ENCODE results near the gene SH3RF3.

The SH3RF3 gene

DNA sequence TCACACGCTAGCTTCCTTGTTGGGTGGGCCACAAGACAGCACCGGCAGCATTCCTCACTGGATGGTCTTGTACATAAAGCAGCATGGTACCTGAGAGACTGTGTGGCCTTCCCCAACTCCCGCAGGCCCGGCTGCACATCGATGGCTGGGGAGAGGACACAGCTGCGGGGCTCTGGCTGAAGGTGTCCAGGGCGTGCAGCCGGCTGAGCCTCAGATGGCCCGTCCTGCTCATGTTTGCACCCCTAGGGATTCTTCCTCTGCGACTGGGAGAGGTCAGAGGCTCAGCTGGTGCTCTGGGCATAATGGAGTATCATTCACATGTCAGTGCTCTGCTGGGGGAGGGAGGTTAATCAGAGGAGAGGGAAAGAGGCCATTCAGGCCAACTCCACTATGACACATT is 276.9 kb downstream of the SH3RF3 start:
- FAIRE-seq (no peak), DNase-seq (ENCODE audit: insufficient read length, low spot score) (no peak)
- TF ChIP-seq SPI1 (IDR thresholded peaks at IDR 0.05; ENCODE audit: low read depth, low read length) (no peak), TAF1 (IDR thresholded peaks at IDR 0.05; ENCODE audit: low read depth, low read length) (no peak), PAX5 (IDR thresholded peaks at IDR 0.05; ENCODE audit: insufficient read depth, low read length, severe bottlenecking) (no peak), POU2F2 (IDR thresholded peaks at IDR 0.05; ENCODE audit: low read depth, low read length) (no peak), POLR2A (IDR thresholded peaks at IDR 0.05; ENCODE audit: low read depth, low read length) (no peak), POLR2AphosphoS5 (IDR thresholded peaks at IDR 0.05; ENCODE audit: low read depth, low read length) (no peak)

DNA sequence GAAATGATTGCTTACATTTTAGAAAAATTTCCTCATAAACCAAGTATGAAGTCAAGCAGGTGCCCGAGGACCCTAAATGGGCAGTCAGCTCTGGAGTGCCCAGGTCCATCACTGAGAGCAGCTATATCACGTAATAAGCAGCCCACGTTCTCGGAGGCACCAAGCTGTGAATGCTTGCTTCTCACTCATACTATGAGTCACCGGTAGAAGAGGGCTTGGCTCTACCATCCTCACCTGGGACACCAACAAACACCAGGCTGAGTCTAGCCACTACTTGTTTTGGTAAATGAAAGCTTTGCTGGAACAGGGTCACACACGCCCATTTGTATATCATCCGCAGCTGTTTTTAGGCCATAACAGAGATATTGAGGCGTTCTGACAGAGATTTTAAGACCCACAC is 277.3 kb downstream of the SH3RF3 start:
- FAIRE-seq = no peak
- DNase-seq (ENCODE audit: insufficient read length, low spot score) = no peak

DNA sequence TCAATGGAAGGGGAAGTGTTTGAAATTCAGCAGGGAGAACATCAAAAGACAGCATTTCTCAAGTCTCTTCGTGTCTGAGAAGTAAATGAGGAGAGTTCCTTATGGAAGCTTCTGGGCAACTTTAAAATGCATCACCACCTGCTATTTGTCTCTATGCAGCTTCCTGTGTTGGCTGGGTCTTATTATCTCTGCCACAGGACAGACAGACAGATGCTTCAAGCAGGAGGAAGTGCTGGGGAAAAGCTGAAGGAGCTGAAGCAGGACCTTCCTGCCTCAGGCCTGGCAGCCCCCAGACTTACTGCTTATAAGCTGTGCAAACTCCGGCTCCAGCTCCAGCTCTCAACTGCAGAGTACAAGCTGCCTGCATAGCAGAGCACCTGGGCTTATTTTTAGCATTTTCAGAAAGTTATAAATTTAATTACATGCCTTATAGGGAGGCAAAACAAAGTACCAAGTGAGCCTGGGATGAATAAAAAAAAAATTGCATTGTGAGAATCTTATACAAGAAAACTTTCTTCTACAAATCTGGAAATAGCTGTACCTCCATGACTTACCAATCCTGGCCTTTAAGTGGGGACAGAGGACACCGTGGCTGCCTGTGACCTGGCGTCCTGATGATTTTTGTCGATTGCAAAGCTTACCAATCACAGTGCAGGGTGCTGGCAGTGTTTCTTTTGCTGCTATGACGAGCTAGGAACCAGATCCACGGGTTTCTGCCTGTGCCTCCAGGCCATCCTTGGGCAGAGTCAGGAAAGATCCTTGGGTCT is 278.5 kb downstream of the SH3RF3 start:
- no peak for FAIRE-seq
- no peak for DNase-seq (ENCODE audit: insufficient read length, low spot score)
- no peak for TF ChIP-seq TAF1 (IDR thresholded peaks at IDR 0.05; ENCODE audit: low read depth, low read length)
- no peak for TF ChIP-seq POLR2A (IDR thresholded peaks at IDR 0.05; ENCODE audit: low read depth, low read length)

More for the DNA sequence above, 277.3 kb downstream of the SH3RF3 start:
- TF ChIP-seq PAX5 (IDR thresholded peaks at IDR 0.05; ENCODE audit: insufficient read depth, low read length, severe bottlenecking) (no peak), POLR2AphosphoS5 (IDR thresholded peaks at IDR 0.05; ENCODE audit: low read depth, low read length) (no peak), SPI1 (IDR thresholded peaks at IDR 0.05; ENCODE audit: low read depth, low read length) (no peak), POU2F2 (IDR thresholded peaks at IDR 0.05; ENCODE audit: low read depth, low read length) (no peak), TAF1 (IDR thresholded peaks at IDR 0.05; ENCODE audit: low read depth, low read length) (no peak), POLR2A (IDR thresholded peaks at IDR 0.05; ENCODE audit: low read depth, low read length) (no peak)

DNA sequence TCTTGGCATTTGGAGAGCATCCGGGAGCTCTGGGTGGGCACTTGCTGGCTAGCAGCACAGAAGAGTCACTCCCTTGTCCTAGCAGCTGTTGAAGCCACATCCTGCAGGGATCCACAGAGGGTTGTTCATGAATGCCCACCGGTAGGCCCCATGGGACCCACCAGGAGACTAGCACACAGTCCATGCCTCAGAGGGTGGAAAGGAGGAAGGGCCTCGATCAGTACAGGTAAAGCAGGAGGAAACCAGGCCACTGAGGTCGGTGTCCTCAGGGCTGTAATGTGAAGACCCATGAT is 279.0 kb downstream of the SH3RF3 start:
- FAIRE-seq = no peak
- TF ChIP-seq POU2F2 (IDR thresholded peaks at IDR 0.05; ENCODE audit: low read depth, low read length) (no peak), SPI1 (IDR thresholded peaks at IDR 0.05; ENCODE audit: low read depth, low read length) (no peak), PAX5 (IDR thresholded peaks at IDR 0.05; ENCODE audit: insufficient read depth, low read length, severe bottlenecking) (no peak), POLR2A (IDR thresholded peaks at IDR 0.05; ENCODE audit: low read depth, low read length) (no peak), TAF1 (IDR thresholded peaks at IDR 0.05; ENCODE audit: low read depth, low read length) (no peak)

DNA sequence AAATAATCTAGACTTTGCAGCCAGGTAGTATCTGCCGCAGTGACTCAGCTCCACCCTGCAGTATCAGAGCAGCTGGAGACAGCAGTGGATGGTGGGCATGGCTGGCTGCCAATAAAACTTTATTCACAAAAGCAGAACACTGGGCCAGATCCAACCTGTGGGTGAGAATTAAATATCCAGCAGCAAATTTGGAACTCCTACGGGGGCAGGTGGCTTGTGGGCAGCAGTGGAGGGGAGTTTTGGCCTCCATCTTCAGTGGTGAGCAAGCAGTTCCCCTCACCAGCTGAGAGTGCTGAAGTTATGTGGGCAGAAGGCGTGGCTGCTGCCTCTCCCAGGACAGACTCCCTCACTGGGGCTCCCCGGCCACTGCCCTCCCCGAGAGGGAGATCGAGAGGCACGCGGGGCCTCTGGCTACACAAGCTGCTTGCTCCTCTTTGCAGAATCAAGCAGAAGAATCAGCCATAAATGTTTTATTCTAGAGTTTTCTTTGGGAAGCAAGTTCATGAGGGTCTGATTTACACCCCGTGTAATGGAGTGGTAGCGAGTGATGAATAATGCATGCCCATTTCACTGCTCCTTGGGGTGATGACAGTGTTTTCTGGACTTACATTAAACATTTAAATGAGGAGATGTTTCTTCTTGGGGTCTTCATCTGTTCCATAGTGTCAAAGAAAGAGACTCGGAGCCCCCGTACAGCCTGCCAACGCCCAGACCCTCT is 280.5 kb downstream of the SH3RF3 start:
- no peak for FAIRE-seq
- DNase-seq (ENCODE audit: insufficient read length, low spot score) = no peak
- TF ChIP-seq POU2F2 (IDR thresholded peaks at IDR 0.05; ENCODE audit: low read depth, low read length) (no peak), SPI1 (IDR thresholded peaks at IDR 0.05; ENCODE audit: low read depth, low read length) (no peak), POLR2A (IDR thresholded peaks at IDR 0.05; ENCODE audit: low read depth, low read length) (no peak), POLR2AphosphoS5 (IDR thresholded peaks at IDR 0.05; ENCODE audit: low read depth, low read length) (no peak), PAX5 (IDR thresholded peaks at IDR 0.05; ENCODE audit: insufficient read depth, low read length, severe bottlenecking) (no peak), TAF1 (IDR thresholded peaks at IDR 0.05; ENCODE audit: low read depth, low read length) (no peak)

More for the DNA sequence above, 279.0 kb downstream of the SH3RF3 start:
- DNase-seq (ENCODE audit: insufficient read length, low spot score) = no peak

DNA sequence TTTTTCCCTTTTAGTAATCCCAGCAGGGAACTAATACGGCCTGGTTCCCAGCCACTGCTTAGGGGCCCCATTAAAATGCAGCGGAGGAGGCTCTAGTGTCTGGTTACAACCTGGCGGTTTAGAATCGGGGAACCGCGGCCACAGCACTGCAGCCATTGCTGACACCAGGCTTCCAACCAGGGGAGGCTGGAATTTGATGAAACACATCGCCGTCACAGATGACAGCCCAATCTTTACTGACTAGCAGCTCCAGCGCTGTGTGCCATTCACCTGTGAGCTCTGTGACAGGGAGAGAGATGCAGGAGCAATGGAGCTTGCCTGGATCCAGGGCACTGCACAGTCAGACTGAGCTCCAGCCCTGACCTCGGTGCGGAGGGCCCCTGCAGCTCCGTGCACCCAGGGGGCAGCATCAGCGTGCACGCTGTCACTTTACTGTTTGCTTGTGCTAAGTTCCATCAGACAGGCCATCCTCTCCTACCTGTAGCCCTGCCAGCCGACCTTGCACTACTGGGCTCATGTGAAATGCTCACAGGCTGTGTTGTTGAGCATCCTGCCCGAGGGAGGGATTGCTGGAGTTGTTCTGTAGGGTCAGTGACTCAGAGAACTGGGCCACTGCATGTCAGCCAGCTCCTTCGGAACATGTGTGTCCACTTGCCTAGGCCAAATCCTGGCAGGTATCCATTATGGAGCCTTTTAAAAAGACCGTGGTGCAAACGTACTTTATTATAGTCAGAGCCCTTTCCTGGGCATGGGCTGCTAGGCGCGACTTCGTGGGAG is 281.2 kb downstream of the SH3RF3 start:
- FAIRE-seq = no peak
- TF ChIP-seq TAF1 (IDR thresholded peaks at IDR 0.05; ENCODE audit: low read depth, low read length) (no peak), POLR2AphosphoS5 (IDR thresholded peaks at IDR 0.05; ENCODE audit: low read depth, low read length) (no peak), POU2F2 (IDR thresholded peaks at IDR 0.05; ENCODE audit: low read depth, low read length) (no peak)
- DNase-seq (ENCODE audit: insufficient read length, low spot score) = no peak

DNA sequence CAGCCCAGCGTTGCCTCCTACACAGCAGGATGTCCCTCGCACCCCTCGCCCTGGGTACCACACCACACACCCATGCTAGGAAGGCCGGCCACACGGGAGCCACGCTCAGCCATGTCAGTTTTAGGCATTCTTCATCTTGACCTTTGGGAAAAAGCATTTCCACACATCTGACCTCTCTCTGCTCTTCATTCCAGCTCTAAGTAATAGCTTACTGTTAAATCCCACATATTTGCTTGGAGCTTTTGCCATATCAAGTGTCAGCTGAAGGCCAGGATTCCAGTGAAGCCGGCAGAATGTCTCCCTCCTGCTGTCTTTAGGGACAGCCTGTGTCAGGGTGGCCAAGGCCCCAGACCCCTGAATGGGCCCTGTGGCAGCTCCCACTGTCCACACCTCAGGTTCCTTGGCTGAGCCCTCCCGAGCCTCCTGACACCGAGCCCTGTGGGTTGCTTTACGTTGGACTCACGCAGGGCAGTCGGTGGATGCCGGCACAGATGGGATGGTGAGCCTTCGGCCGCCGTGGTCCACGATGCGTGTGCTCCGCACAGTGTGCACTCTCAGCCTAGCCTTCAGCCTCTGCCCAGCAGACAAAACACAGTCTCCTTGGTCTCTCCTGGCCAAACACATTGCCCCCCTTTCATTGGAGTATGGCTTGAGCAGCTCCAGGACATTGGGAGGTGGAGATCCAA is 282.8 kb downstream of the SH3RF3 start:
- FAIRE-seq = no peak
- DNase-seq (ENCODE audit: insufficient read length, low spot score) = no peak
- TF ChIP-seq POLR2A (IDR thresholded peaks at IDR 0.05; ENCODE audit: low read depth, low read length) = no peak
- no peak for TF ChIP-seq TAF1 (IDR thresholded peaks at IDR 0.05; ENCODE audit: low read depth, low read length)
- TF ChIP-seq POU2F2 (IDR thresholded peaks at IDR 0.05; ENCODE audit: low read depth, low read length) = no peak
- TF ChIP-seq POLR2AphosphoS5 (IDR thresholded peaks at IDR 0.05; ENCODE audit: low read depth, low read length) = no peak
- TF ChIP-seq SPI1 (IDR thresholded peaks at IDR 0.05; ENCODE audit: low read depth, low read length) = no peak
- TF ChIP-seq PAX5 (IDR thresholded peaks at IDR 0.05; ENCODE audit: insufficient read depth, low read length, severe bottlenecking) = no peak

DNA sequence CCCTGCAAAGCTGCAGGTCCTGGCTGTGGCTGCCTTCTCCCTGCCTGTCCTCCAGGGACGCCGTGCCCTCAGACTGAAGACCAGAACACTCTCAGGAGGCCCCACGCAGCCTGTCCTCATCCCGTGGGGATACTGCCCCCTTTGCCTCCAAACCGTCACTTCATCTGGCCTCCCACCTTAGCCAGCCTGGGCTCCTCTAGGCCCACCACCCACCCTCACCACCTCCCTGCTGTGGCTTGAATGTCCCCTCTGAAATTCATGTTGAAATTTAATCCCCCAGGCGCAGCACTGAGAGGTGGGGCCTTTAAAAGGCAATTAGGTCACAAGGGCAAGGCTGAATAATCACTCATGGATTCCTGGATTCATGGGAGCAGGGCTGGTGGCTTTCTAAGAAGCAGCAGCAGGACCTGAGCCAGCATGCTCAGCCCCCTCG is 286.6 kb downstream of the SH3RF3 start:
- DNase-seq (ENCODE audit: insufficient read length, low spot score) (no peak), FAIRE-seq (no peak)
- no peak for TF ChIP-seq TAF1 (IDR thresholded peaks at IDR 0.05; ENCODE audit: low read depth, low read length)
- TF ChIP-seq SPI1 (IDR thresholded peaks at IDR 0.05; ENCODE audit: low read depth, low read length) = no peak
- no peak for TF ChIP-seq POU2F2 (IDR thresholded peaks at IDR 0.05; ENCODE audit: low read depth, low read length)
- TF ChIP-seq PAX5 (IDR thresholded peaks at IDR 0.05; ENCODE audit: insufficient read depth, low read length, severe bottlenecking) = no peak
- no peak for TF ChIP-seq POLR2AphosphoS5 (IDR thresholded peaks at IDR 0.05; ENCODE audit: low read depth, low read length)
- no peak for TF ChIP-seq POLR2A (IDR thresholded peaks at IDR 0.05; ENCODE audit: low read depth, low read length)
